IPS-11a (cell line): ENCODE data around the gene CPA5.
"Not testable (repeated sequence)": the region's sequence is repeated elsewhere in the genome, so short reads cannot be mapped to it uniquely, and the experiment has no call there.

ENCODE experiments used
- H3K4me3 ChIP-seq: one replicate; pipeline ENCODE4 v1.5.1; 2013; ENCODE audit warnings: low read depth, low read length, control low read depth

Gene CPA5

GRCh38 chr7:130374507-130374906 is 29.9 kb downstream of the CPA5 start:
- H3K4me3 ChIP-seq, result no peak overlapping the region

GRCh38 chr7:130376461-130376860 is 31.8 kb downstream of the CPA5 start:
- H3K4me3 ChIP-seq, result not testable (repeated sequence)

DNA sequence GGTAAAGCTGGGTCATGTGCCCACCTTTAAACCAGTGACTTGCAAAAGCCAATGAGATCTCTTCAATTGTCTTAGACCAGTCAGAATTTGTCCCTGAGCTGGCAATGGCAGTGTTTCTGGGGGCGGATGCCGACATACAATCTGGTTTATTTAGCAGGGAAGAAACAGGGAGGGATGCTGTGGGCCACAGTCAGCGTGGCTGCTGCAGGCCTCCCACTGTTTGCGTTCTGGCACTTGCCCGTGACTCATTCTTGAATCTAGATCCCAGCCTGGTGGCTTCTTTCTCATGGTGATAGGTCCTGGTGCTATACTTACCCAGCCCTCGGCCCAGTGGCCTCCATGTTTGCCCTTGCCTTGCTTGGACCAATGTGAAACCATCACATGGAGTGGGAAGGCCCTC is 32.6 kb downstream of the CPA5 start:
- no peak overlapping the region for H3K4me3 ChIP-seq

GRCh38 chr7:130379019-130379418 is 34.4 kb downstream of the CPA5 start:
- no peak overlapping the region for H3K4me3 ChIP-seq

DNA sequence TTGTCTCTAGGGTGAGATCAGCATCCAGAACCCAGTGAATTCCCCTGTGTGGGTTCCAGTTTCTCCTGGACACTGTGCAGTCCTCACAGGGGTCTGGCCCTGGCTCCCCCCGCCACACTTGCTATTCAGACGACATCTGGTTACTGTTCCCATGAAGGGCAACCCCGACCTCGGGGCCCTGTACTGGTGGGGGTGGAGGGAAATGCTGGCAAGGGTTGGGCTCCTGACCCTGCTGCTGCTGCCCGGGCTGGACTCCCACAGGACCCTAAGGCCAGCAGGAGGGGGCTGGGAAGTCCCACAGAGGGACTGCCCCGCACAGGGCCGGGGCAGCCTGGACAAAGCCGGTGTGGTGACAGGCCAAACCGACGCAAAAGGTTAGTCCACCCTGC is 34.9 kb downstream of the CPA5 start:
- H3K4me3 ChIP-seq, result no peak overlapping the region

DNA sequence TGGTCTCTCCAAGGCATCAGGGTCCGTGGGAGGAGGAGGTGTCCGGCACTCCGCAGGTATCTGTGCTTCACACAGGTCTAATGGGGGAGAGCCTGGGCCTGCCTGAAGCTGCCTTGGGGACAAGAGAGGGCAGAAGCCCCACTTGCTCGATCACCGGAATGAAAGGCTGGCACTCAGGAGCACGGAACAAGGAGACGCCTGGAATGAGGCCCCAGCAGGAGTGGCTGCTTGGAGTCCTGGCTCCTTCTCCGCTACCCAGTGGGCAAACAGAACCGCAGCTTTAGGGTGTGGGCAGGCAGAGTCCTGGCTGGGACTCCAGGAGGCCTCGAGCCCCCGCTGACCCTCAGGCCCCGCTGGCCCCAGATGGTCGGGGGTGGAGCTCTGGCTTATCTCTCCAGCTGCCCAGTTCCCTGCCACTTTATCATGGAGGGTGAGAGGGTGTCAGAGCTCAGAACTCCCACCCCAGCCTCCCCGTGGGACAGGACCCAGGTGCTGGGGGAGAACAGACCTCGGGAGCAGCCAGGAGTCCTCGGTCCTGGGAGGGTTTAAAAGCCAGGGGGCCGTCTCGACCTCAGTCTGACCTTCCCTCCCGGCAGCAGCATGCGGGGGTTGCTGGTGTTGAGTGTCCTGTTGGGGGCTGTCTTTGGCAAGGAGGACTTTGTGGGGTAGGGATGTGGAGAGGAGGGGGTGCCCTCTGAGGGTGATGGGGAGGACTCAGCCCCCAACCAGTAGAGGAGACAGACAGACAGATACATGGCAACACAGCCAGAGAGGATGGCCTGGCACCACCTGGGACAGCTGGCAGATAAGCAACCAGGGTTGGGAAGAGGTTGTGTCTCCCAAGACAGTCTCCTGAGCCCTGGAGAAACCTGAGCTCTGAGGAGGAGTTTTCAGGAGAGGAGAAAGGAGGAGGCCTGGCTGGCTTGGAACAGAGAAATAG is 35.6 kb downstream of the CPA5 start, which contains the start of gene CPA1:
TSS of gene CPA1 (plus strand) at position 574 of the 940 bp plus-strand sequence. CDS start at position 601, 27 bp downstream.
- no peak within 1 kb of the TSS for H3K4me3 ChIP-seq

- no peak overlapping the region for H3K4me3 ChIP-seq
Measured at GRCh38 chr7:130380861-130381455, 36.3 kb downstream of the CPA5 start.

DNA sequence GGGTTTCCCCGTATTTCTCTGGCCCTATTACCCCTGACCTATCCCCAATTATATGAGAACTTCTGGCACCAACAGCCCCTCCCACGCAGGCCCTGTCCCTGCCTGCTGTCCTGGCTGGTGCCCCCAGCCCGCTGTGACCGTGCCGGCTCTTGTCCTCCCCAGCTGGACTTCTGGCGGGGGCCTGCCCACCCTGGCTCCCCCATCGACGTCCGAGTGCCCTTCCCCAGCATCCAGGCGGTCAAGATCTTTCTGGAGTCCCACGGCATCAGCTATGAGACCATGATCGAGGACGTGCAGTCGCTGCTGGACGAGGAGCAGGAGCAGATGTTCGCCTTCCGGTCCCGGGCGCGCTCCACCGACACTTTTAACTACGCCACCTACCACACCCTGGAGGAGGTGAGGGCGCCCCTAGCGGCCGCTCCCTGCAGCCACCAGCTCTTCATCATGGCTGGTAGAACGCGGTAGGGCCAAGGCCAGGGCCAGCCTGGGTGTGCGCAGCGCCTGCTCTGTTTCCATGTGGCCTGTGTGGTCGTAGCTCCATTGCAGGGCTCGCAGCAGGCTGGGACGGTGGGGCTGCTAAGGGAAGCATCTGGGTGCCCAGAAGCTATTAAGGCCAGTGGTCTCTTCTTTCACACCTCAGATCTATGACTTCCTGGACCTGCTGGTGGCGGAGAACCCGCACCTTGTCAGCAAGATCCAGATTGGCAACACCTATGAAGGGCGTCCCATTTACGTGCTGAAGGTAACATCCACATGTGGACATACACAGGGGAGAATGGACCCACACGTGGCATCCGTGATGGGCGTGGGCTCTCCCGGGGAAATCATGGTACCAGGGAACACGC is 37.1 kb downstream of the CPA5 start:
- H3K4me3 ChIP-seq, result no peak overlapping the region

GRCh38 chr7:130383187-130383980 is 38.8 kb downstream of the CPA5 start:
- no peak overlapping the region for H3K4me3 ChIP-seq

DNA sequence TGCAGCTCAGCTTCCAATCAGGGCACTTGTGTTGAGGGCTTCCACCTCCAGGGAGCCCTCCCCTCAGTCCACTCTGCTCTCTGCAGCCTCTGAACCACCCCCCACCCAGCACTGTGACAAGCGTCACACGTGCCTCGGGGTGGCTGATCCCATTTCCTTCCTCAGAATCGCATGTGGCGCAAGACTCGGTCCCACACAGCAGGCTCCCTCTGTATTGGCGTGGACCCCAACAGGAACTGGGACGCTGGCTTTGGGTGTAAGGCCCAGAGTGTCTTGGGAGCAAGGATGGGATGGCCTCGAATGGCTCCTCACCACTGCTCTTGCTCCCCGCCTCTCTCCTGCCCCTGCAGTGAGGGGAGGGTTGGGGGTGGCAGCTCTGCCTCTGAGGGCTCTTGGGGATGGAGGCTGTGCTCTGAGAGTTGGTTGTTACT is 39.8 kb downstream of the CPA5 start:
- no peak overlapping the region for H3K4me3 ChIP-seq

- no peak overlapping the region for H3K4me3 ChIP-seq
Measured at GRCh38 chr7:130384841-130385599, 40.4 kb downstream of the CPA5 start.

DNA sequence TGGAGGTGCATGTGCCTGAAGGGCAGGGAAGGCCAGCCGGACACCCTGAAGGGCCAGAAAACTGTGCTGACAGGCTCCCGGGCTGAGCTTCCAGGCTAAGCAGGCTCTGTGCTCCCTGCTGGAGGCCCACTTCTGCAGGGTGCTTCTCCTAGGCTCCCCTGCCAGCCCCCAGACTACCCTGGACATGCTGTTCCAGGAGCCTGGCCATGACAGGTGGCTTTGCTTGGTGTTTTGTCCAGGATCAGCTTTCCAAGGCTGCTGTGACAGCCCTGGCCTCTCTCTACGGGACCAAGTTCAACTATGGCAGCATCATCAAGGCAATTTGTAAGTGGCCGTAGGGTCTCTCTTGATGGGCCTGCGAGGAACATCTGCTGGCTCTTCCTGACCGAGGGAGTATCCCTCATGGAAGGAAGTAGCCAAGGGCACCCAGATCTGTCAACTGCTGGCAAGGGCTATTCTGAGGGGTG is 41.0 kb downstream of the CPA5 start:
- H3K4me3 ChIP-seq, result no peak overlapping the region

DNA sequence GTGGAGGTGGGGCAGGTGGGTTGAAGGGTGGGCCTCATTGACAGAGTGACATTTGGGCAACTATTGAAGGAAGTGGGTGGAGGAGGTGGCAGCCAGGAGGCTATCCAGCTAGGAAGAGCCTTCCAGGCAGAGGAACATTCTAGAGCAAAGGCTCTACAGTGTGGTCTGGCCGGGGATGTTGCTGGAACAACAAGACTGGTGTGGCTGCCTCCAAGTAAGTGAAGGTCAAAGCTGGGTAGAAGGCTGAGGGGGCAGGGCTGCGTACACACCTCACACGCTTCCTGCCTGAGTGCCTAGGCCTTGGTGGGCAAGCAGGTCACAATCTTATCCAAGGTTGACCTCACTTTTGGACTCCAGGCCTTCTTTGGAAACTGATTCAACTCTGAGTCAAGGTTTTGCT is 42.3 kb downstream of the CPA5 start:
- no peak overlapping the region for H3K4me3 ChIP-seq

GRCh38 chr7:130387306-130387627 is 42.7 kb downstream of the CPA5 start:
- H3K4me3 ChIP-seq, result no peak overlapping the region

DNA sequence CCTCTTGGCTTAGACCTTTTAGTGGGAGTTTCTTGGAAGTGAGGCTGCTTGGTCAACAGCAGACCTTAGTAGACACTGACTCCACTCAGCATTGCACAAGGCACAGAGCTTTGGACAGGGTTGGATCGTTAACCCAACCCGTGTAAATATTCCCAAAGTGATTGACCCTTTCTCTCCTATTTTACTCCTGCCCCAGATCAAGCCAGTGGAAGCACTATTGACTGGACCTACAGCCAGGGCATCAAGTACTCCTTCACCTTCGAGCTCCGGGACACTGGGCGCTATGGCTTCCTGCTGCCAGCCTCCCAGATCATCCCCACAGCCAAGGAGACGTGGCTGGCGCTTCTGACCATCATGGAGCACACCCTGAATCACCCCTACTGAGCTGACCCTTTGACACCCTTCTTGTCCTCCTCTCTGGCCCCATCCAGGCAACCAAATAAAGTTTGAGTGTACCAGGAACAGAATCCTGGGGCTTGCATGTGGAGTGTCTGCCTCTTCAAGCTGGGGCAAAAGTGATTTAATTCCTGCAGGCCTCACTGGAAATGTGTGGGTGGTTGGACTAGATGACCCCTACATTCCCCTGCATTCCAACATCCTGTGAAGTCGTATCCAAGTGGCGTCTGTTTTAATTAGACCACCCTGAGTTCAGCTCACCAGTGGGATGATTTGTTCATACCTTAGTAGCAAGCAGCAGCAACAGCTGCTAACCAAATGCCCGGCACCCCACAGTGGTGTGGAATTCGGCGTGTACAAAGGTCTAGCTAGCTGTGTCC is 43.2 kb downstream of the CPA5 start:
- H3K4me3 ChIP-seq, result no peak overlapping the region

DNA sequence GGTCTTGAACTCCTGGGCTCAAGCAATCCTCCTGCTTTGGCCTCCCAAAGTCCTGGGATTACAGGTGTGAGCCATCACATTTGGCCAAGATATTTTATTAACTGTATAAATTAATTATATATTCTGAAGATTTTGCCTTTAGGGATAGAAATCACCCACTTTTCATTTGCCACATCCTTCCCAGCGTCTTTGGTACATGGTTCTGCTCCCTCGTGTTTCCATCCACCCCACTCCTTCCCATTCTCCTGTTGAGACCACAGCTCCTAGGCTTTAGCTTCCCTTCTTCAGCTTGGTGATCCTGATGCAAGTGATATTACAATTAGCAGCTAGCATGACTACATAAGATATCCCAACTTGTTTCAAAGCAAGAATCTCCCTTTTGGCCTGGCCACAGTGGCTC is 44.1 kb downstream of the CPA5 start:
- no peak overlapping the region for H3K4me3 ChIP-seq

GRCh38 chr7:130390486-130390885 is 45.9 kb downstream of the CPA5 start:
- no peak overlapping the region for H3K4me3 ChIP-seq

GRCh38 chr7:130393101-130393561 is 48.5 kb downstream of the CPA5 start:
- H3K4me3 ChIP-seq, result no peak overlapping the region

DNA sequence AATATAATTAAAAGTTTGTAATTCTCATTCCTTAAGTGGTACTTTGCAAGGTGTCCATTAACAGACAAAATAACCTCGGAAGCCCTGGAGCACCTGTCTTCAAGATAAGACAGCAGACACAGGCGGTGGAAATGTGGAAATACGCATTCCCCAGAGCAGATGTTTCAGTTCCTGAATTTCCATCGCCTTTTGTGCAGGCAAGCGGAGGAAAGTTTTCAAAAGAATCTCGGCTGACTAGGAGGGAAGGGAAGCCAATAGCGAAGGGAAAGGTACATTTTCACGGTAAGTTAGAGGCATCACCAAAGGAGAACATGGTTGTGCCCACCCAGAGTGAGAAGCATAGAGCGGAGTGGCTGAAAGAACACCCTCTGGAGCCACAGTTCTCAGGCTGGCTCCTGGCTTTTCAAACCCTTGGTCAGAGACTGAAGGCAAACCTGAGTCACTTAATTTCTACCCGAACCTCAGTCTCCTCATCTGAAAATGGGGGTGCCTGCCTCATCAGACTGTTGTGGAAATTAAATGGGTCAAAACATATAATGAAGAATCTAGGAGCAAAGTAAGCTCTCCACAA is 49.3 kb downstream of the CPA5 start:
- no peak overlapping the region for H3K4me3 ChIP-seq
